ENCODE measurements around the gene EPN2.

EPN2 gene

DNA sequence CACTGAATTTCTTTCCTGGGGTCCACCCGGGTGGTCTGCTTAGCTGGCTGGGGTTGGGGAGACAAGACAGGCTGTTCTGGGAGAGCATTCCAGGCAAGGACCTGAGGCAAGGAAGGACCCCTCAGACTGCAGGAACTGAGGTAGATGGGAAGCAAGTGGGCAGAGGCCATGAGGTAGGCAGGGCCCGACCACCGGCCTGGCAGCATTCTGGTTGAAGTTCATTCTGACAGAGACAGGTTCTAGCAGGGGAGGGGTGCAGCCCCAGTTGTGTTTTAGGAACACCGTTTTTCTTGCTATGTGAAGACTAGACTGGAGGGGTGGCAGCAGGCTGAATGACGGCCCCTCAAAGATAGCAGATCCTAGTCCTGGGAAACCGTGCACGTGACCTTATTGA is 107.9 kb downstream of the EPN2 start:
- H3K4me3 ChIP-seq (ENCODE audit: low read depth, low read length) = no peak overlapping the region
- TF ChIP-seq, protein P1, sequence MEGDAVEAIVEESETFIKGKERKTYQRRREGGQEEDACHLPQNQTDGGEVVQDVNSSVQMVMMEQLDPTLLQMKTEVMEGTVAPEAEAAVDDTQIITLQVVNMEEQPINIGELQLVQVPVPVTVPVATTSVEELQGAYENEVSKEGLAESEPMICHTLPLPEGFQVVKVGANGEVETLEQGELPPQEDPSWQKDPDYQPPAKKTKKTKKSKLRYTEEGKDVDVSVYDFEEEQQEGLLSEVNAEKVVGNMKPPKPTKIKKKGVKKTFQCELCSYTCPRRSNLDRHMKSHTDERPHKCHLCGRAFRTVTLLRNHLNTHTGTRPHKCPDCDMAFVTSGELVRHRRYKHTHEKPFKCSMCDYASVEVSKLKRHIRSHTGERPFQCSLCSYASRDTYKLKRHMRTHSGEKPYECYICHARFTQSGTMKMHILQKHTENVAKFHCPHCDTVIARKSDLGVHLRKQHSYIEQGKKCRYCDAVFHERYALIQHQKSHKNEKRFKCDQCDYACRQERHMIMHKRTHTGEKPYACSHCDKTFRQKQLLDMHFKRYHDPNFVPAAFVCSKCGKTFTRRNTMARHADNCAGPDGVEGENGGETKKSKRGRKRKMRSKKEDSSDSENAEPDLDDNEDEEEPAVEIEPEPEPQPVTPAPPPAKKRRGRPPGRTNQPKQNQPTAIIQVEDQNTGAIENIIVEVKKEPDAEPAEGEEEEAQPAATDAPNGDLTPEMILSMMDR (IDR thresholded peaks at IDR 0.05; ENCODE audit: insufficient read depth, low read length, missing control alignments) = no peak
- CTCF ChIA-PET = interaction anchor here (2.3 kb wide), 1 partner anchor 10 kb away, joined by 8 read pairs; no protein-coding TSS in a partner anchor
- POLR2A ChIA-PET = no interaction called here
- DNase-seq (ENCODE audit: low read depth, low spot score) = no peak

DNA sequence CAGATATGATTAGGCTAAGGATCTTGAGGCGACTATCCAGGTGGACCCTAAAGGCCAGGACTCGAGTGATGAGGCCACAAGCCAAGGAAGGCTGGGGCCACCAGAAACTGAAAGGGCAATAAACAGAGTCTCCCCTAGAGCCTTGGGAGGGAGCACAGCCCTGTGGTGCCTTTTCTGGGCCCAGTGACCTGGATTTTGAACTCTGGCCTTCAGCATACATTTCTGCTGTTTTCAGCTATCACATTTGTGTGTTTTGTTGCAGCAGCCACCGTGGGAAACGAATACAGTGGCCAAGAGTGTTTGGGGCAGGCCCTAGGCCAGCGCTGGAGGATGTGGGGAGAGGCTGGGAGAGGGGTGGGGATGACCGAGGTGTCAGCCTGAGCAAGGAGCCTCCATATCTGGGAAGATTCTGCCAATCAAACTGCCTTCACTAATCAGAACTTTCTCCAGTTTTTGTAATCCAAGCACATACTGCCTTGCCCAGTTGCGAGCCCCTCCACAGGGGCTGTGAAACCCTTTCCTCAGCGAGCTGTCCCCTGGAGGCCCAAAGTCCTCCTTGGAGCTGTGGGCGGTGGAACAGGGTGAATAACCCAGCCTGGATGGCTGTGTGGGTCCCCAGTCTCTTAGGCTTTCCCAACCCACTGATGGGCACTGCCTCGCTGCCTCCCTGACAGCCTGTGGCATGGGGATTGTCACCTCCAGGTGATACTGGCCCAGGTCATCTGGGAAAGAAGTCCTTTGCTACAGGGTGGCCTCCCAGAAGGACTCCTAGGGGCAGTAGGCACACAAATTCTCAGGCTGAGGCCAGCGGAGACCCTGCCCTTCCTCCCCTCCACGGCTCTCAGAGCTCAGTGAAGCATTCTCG is 108.6 kb downstream of the EPN2 start:
- no peak overlapping the region for H3K4me3 ChIP-seq (ENCODE audit: low read depth, low read length)
- POLR2A ChIA-PET = no interaction called here
- CTCF ChIA-PET = interaction anchor here (0.8 to 2.6 kb wide), 6 partner anchors 8 to 101 kb away, joined by 3 to 8 read pairs (median 4); partner anchors contain the start of gene B9D1
- TF ChIP-seq, protein P1 (IDR thresholded peaks at IDR 0.05; ENCODE audit: insufficient read depth, low read length, missing control alignments) = no peak
- no peak for DNase-seq (ENCODE audit: low read depth, low spot score)

DNA sequence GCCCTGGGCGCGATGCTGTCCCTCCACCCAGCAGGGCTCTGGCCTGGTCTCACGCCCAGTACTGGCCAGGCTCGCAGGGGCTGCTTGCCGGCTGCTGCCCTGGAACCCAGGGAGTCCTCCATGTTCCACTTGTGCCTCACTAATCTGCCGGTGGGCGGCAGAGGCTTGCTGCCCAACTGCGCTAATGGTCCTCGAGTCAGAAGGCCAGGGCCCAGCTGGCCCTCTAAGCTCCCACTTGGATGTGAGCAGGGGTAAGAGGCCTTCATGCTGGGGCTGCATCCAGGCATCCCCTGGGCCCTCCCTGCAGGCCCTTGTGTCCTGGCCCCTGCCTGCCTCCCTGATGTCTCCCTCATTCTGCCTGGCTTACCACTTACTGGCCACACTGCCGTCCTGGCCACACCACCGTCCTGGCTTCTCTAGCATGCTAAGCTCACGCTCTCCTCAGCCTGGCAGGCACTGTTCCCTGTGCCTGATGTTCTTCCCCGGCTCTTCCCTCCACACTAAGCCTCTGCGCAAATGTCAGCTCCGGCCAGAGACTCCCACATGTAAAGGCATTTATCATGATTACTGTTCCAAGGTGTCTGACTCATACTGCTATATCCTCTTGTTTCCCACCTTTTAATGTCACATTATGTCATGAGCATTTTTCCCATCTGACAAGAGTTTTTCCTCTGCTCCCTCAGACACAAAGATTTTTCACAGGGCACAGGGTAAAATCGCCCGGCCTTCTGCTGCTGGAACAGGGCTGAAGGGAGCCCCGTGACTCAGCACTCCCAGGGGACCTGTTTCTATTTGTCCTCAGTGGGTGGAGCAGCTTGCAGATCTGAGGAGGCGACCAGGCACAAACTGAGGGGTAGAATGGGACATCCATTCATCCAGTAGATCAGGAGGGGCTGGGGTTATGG is 109.4 kb downstream of the EPN2 start:
- TF ChIP-seq, protein P1 (IDR thresholded peaks at IDR 0.05; ENCODE audit: insufficient read depth, low read length, missing control alignments) = no peak
- ChIA-PET CTCF (interaction anchor here (0.8 to 2.6 kb wide), 7 partner anchors 8 to 417 kb away, joined by 3 to 8 read pairs (median 4); partner anchors contain the start of gene B9D1), POLR2A (interaction anchor here (1.7 kb wide), 1 partner anchor 31 kb away, joined by 4 read pairs; no protein-coding TSS in a partner anchor)
- H3K4me3 ChIP-seq (ENCODE audit: low read depth, low read length) = no peak overlapping the region
- peak; percentile 62 for DNase-seq (ENCODE audit: low read depth, low spot score)

DNA sequence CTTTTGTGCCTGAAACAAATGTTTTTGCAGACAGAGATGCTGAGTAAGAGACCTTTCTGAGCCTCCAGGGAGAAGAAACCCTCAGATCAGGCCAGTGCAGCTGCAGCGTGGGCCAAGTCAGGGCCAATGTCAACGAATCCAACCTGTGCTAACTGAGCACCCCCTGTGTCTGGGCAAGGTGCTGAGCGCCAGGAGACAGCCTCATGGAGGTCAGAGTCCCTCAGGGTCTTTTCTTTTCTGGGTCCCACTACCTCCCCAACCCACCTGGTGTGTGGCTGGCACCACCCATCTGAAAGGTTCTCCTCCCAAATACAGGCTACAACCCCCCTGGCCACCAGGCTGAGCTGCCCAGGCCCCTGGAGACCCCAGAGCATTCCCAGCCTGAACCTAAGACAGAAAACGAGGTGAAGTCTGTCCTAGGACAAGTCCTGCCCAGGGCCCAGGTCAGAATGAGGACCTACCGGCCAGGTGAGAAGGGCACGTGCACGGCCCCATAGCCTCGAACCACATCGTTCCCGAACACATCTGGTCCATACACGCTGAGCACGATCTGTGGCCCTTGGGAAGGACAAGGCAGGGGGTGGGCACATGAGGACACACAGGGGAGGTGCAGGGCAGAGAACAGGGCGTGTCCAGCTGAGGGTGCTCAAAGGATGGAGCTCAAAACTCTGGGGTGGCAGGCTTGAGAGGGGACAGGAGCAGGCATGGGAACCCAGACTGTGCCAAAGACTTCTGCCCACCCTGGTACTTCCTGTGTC is 110.3 kb downstream of the EPN2 start:
- ChIA-PET CTCF (interaction anchor here (1.0 to 2.6 kb wide), 4 partner anchors 9 to 416 kb away, joined by 3 to 8 read pairs (median 4); partner anchors contain the start of gene B9D1), POLR2A (interaction anchor here (1.7 kb wide), 1 partner anchor 30 kb away, joined by 4 read pairs; no protein-coding TSS in a partner anchor)
- DNase-seq (ENCODE audit: low read depth, low spot score) = no peak
- H3K4me3 ChIP-seq (ENCODE audit: low read depth, low read length) = no peak overlapping the region
- TF ChIP-seq, protein P1 (IDR thresholded peaks at IDR 0.05; ENCODE audit: insufficient read depth, low read length, missing control alignments) = no peak

DNA sequence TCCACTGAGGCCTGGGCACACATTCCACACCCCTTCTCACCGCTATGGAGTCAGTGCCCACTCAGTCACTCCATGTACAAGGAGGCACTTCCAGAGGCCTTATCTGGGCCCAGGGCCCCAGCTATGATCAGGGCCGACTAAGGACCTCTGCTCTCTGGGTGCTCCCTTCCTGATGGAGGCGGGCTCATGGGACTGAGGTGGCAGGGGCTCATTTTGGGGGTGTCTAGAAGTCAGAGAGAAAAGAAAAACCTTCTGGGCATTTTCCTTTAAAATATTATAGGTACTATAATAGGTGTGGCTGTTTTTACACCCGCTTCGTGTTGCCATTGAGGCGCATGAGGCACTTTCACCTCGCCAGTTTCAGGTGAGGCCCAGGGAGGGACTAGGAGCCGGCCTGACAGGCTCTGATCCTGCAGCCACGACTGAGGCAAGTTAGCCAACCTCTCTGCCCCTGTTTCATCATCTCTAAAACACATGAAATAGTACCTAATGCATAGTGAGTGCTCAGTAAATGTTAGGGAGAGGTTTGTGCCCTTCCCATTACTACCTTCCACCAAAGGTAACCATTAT is 111.0 kb downstream of the EPN2 start:
- CTCF ChIA-PET = interaction anchor here (2.6 kb wide), 1 partner anchor 15 kb away, joined by 8 read pairs; the partner anchor contains the start of gene B9D1
- no peak for DNase-seq (ENCODE audit: low read depth, low spot score)
- TF ChIP-seq, protein P1 (IDR thresholded peaks at IDR 0.05; ENCODE audit: insufficient read depth, low read length, missing control alignments) = no peak
- H3K4me3 ChIP-seq (ENCODE audit: low read depth, low read length) = no peak overlapping the region
- POLR2A ChIA-PET = no interaction called here

Measured in AG04449 (cell line).